Coronary artery (tissue), 2 donors: ENCODE measurements around the gene ANO6.

ENCODE experiments used
- DNase-seq: peaks from one replicate; pipeline ENCODE4 v3.0.0-alpha.2; 2017; ENCODE audit warnings: low spot score
- H3K27ac ChIP-seq, 2 donors: fragments of 200-600 bp; sonication (generic); one replicate each; pipeline ENCODE4 v1.5.1; 2016 to 2019
- H3K4me3 ChIP-seq: fragments of 200-600 bp; sonication (generic); 2 replicates; pipeline ENCODE4 v1.5.1; 2016; ENCODE audit warnings: mild to moderate bottlenecking, moderate library complexity
- TF ChIP-seq, protein P1 (sequence below): fragments of 200-600 bp; sonication (generic); IDR thresholded peaks from one replicate; pipeline ENCODE4 v1.5.1; 2019; ENCODE audit warnings: antibody characterized with exemption

The ANO6 gene

DNA sequence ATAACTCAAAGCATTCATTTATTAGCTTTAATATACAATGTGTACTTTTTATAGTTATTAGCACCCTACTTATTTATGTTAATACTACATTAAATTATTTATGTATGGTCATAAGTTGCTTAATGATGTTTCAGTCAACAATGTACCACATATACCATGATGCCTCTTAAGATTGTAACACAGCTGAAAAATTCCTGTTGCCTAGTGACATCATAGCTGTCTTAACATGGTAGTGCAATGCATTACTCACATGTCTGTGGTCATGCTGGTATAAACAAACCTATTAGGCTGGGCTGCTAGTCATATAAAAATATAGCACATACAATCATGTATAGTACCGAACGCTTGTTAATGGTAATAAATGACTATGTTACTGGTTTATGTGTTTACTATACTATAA is 120.4 kb downstream of the ANO6 start:
- DNase-seq, result no peak
- Histone ChIP-seq H3K27ac (no peak overlapping the region), H3K4me3 (no peak overlapping the region)
- TF ChIP-seq, protein P1, sequence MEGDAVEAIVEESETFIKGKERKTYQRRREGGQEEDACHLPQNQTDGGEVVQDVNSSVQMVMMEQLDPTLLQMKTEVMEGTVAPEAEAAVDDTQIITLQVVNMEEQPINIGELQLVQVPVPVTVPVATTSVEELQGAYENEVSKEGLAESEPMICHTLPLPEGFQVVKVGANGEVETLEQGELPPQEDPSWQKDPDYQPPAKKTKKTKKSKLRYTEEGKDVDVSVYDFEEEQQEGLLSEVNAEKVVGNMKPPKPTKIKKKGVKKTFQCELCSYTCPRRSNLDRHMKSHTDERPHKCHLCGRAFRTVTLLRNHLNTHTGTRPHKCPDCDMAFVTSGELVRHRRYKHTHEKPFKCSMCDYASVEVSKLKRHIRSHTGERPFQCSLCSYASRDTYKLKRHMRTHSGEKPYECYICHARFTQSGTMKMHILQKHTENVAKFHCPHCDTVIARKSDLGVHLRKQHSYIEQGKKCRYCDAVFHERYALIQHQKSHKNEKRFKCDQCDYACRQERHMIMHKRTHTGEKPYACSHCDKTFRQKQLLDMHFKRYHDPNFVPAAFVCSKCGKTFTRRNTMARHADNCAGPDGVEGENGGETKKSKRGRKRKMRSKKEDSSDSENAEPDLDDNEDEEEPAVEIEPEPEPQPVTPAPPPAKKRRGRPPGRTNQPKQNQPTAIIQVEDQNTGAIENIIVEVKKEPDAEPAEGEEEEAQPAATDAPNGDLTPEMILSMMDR, result no peak

DNA sequence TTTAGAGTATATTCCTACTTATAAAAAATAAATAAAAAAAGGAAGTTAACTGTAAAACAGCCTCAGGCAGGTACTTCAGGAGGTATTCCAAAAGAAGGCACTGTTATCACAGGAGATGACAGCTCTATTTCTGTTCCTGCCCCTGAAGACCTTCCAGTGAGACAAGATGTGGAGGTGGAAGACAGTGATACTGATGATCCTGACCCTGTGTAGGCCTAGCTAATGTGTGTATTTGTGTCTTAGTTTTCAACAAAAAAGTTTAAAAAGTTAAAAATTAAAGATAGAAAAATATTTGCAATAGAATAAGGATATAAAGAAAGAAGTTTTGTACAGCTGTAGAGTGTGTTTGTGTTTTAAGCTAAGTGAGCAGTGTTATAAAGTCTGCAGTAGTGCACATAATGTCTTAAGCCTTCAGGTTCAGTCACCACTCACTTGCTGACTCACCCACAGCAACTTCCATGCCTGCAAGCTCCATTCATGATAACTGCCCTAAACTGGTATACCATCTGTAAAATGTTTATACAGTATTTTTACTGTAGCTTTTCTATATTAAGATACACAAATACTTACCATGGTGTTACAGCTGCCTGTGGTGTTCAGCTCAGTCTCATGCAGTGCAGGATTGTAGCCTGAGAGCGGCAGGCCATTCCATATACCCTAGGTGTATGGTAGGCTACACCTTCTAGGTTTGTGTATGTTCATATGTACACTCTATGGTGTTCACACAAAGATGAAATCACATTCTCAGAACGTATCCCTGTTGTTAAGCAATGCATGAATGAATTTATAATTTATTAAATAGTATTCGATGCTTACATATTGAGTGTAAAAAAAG is 121.1 kb downstream of the ANO6 start:
- TF ChIP-seq, protein P1, result no peak
- DNase-seq, result no peak
- H3K27ac ChIP-seq, result no peak overlapping the region
- H3K4me3 ChIP-seq, result no peak overlapping the region

DNA sequence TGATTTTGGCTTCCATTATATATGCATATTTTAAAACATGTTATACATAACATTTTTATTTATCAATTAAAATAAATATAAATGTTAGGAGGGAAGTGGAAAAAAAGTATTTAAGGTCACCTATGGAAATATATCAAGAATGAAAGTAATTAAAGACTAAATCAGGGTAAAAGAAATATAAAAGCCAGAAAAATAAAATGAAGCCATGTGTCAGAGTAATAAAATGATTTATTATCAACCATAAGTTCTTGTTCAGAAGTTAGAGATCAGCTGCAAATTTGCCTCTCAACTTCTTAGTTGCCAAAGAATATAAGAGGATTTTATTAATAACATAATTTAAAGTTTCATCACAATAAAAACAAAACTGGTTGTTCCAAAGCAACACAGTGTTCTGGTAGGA is 121.9 kb downstream of the ANO6 start:
- TF ChIP-seq, protein P1, result no peak
- H3K27ac ChIP-seq, result no peak overlapping the region
- no peak for DNase-seq
- H3K4me3 ChIP-seq, result no peak overlapping the region

DNA sequence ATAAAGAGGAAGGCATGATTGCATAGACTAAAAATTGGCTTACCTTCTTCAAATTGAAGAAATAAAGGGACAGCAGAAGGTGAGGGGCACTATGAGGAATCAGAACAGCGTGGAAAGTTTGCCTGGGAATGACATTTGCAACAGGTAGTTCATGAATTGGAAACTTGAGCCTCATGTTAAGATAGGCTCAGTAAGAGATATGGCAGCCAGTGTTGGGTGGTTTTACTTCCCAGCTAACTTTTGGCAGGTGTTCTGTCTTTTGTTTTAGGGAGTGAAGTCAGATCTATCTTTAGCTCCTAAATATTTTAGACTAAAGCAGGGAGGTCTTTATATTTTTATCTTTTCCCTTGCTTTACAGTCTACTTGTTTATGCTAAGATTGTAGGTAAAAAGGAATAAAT is 122.4 kb downstream of the ANO6 start:
- TF ChIP-seq, protein P1, result no peak
- peak overlapping the region in 1 of 2 donors; percentile 13 for H3K27ac ChIP-seq
- DNase-seq, result no peak
- H3K4me3 ChIP-seq, result no peak overlapping the region

DNA sequence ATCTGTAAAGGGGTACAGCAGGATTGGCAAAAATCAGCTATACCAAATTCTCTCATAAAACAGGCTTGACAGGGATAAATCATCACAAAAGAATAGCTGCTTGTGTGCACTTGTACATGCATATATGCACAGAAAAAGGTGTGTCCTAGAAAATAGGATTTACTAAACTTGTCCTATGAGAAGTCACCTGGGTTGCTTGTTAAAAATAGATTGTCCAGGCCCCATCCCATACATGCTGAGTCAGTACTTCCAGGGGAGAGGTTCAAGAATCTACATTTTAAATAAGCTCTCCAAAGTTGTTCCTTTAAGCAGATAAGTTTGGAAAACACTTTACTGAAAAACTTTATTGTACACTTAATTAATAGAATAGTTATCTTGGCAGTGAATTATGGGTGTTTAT is 123.1 kb downstream of the ANO6 start:
- TF ChIP-seq, protein P1, result no peak
- DNase-seq, result no peak
- Histone ChIP-seq H3K27ac (peak overlapping the region in 1 of 2 donors; percentile 13), H3K4me3 (no peak overlapping the region)

DNA sequence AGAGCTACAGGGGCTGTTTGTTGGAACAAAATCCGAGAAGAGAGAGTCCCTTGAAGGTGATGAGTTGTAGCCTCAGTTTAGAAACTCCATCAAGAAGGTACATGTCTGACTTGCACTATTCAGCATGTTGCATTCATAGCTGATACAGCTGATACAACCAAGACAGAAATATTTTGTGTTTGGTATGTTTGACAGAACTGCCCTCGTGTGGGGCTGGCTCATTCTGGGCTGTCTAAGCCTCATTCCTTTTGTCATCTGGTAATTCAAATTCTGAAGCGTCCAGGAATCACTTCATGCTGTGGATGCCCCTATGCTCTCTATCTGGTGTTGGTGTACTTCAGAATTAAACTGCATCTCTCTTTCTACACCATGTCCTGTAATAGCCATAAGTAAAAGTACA is 126.3 kb downstream of the ANO6 start:
- no peak overlapping the region for H3K27ac ChIP-seq
- TF ChIP-seq, protein P1, result no peak
- no peak for DNase-seq
- H3K4me3 ChIP-seq, result no peak overlapping the region

DNA sequence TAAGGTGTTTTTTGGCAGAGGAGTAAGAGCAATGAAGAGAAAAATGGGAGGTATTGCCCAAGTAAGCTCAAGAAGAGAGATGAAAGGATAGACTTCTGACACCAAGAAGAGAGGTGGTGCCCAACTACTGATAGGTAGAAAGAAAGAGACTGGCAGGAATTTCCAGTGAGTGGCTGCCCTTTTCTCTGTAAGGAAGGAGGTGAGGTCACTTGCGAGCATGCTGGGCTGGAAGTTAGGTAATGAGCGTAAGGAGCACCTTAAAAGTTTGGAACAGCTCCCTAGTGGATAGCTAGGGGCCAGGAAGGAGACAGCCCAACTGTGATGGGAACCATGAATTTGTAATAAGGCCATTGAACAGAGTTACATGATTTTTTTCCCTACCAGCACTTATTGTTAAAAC is 127.0 kb downstream of the ANO6 start:
- DNase-seq, result no peak
- Histone ChIP-seq H3K27ac (no peak overlapping the region), H3K4me3 (no peak overlapping the region)
- TF ChIP-seq, protein P1, result no peak
